GM13976 (cell line): ENCODE data around the gene ATP2B1.

Source experiments
- DNase-seq: peaks from one replicate; pipeline ENCODE4 v3.0.0; 2012; ENCODE audit warnings: low spot score
- CTCF ChIP-seq: IDR thresholded peaks from 2 replicates; pipeline ENCODE4 v1.5.1; 2012; ENCODE audit warnings: borderline replicate concordance, mild to moderate bottlenecking; ENCODE audit not compliant: insufficient read depth; ENCODE audit errors: extremely low read depth, missing control alignments, control extremely low read depth
- in situ Hi-C: fragments of 300-500 bp; cut with MboI; formaldehyde crosslinking; loops from one replicate; pipeline ENCODE4 v1.12.0; 2022; ENCODE audit warnings: low sequenced_read_pairs, mixed read lengths, inconsistent platforms; ENCODE audit not compliant: unreplicated experiment

The ATP2B1 gene

DNA sequence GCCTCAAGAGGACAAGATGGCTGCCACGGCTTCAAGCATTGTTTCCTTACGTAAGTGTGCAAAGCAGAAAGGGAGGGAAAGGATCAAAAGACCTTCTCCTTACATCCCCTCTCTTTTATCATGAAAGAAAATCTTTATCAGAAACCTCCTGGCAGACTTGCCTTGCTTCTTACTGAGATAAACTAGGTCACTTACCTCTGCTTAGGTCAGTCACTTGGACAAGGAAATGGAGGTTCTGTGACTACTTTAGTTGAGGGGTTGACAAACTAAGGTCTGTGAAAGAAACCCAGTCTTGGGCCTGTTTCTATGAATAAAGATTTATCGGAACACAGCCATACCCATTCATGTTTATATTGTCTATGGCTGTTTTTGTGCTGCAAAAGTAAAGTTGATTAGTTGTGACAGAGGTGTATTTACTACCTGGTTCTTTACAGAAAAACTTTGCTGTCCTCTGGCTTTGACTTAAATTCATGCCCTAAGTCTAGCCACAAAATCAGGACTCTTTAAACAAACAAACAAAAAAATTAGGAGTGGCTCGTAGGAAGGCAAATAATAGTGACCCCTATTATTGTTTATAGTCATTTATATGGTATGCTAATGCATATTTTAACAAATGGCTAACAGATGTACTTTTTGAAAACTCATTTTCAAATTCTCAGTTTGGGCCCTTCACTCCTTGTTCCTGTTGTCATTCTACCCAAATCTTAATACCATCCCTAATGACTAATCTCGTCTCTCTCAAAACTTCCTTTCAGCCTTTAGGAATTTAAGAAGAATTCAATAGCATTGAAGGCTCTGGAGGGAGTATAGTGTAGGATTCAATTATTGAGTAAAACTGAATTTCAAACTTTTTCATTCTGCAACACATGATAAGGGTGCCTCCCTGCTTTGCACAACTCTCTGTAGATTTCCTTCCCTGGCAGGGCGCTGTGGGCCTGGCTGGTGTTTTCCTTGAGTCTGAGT lies 42.0 kb upstream of the ATP2B1 start:
- in situ Hi-C loops: no loop called here
- TF ChIP-seq CTCF: no peak

DNA sequence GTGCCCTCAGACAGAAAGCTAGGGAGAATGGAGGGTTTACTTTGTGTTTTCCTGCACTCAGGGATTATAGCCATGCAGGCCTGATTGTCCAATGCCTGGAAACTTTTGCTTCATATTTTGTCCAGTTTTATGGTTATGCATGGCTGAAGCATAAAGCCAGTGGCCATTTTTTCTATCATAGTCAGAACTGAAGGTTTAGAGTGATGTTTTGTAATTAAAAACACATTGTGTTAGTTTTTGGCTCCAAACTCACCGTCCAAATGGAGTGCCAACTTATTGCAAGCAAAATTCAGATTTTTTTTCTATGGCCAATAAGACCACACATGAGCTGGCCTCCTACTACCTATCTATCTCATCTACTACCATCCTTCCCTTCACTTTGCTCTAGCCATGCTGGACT lies 40.2 kb upstream of the ATP2B1 start:
- no peak for DNase-seq
- in situ Hi-C loops: no loop called here
- no peak for TF ChIP-seq CTCF

More for the DNA sequence above, 42.0 kb upstream of the ATP2B1 start:
- DNase-seq: no peak

- in situ Hi-C loops: no loop called here
- TF ChIP-seq CTCF: no peak
- DNase-seq: no peak
These were observed 36.6 kb upstream of the ATP2B1 start for GRCh38 chr12:89745286-89745685.

GRCh38 chr12:89742337-89743022 lies 33.8 kb upstream of the ATP2B1 start:
- DNase-seq: no peak
- in situ Hi-C loops: no loop called here
- no peak for TF ChIP-seq CTCF

DNA sequence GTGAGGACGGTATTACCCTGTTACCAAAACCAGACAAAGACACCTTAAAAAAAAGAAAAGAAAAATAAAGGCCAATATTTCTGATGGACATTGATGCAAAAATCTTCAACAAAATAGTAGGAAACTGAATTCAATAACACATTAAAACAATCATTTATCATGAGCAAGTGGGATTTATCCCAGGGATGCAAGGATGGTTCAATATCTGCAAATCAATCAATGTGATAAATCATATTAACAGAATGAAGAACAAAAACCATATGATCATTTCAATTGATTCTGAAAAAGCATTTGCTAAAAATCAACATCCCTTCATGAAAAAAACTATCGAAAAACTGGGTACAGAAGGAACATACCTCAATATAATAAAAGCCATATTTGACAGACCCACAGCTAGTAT lies 32.3 kb upstream of the ATP2B1 start:
- in situ Hi-C loops: no loop called here
- TF ChIP-seq CTCF: no peak
- DNase-seq: no peak

- in situ Hi-C loops: no loop called here
These were observed 28.4 kb upstream of the ATP2B1 start for GRCh38 chr12:89736995-89737394.

More at GRCh38 chr12:89736995-89737394, 28.4 kb upstream of the ATP2B1 start:
- TF ChIP-seq CTCF: no peak
- DNase-seq: no peak
